ENCODE data around the gene ECPAS.

ECPAS gene

DNA sequence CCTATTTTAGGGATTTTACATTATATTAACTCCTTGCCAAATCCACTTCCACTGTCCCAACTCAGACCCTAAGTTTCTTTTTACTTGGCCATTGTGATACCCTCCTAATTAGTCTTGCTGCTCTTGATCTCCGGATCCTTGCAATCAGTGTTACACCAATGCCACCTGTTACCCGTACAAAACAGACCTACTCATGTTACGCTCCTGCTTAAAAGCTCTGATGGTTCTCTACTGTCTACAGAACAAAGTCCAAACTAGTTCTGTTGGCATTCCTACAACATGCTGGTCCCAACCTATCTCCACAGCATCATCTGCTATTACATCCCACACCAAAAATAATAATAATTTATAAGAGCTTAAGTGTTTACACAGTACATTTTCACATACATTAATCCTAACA lies 9.8 kb downstream of the ECPAS start:
- Histone ChIP-seq H3K4me2 (ENCODE audit: low read depth, low read length, poor library complexity, severe bottlenecking) (no peak overlapping the region), H3K79me2 (ENCODE audit: insufficient read depth, low read length) (peaks cover 65% of the 10 kb centered on the region)

DNA sequence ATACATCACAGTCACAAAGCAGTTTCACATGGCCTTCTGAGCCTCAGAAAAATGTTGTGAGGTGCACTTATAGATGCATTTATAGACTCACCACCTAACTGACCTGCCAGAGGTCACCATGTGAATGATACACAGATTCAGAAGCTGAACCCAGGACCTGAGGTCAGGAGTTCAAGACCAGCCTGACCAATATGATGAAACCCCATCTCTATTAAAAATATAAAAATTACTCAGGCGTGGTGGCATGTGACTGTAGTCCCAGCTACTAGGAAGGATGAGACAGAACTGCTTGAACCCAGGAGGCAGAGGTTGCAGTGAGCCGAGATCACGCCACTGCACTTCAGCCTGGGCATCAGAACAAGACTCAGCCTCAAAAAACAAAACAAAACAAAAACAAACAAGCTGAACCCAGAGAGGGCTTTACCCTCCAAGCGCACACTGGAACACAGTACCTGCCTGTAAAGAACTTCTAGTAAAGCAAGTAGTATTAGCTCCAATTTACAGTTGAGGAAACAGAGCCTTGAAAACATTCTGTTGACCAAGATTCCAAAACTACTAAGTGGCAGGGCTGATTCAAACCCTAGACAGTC lies 16.3 kb downstream of the ECPAS start:
- H3K4me3 ChIP-seq (ENCODE audit: insufficient read depth, low read length, poor library complexity, severe bottlenecking): no peak overlapping the region
- no peaks in the 10 kb centered on the region for H3K9me3 ChIP-seq (ENCODE audit: insufficient read depth, low read length)
- peaks cover 61% of the 10 kb centered on the region for H3K79me2 ChIP-seq (ENCODE audit: insufficient read depth, low read length)
- no peak overlapping the region for H3K27ac ChIP-seq (ENCODE audit: low read depth, low read length)
- no peaks in the 10 kb centered on the region for H3K27me3 ChIP-seq (ENCODE audit: low read length)
- no peak overlapping the region for H2AFZ ChIP-seq (ENCODE audit: low read depth, low read length, severe bottlenecking)
- 0 out of 2 replicates have a peak, but pooled peaks cover 3% of the 10 kb centered on the region for H4K20me1 ChIP-seq (ENCODE audit: low read depth, low read length)
- no peaks in the 10 kb centered on the region for H3K36me3 ChIP-seq (ENCODE audit: low read length)
- H3F3A ChIP-seq (ENCODE audit: insufficient read depth): 0 out of 2 replicates have a peak, but pooled peaks cover 4% of the 10 kb centered on the region
- no peaks in the 10 kb centered on the region for H3K9me2 ChIP-seq (replicated peaks; ENCODE audit: insufficient read depth, low read length)
- no peak overlapping the region for H3K4me2 ChIP-seq (ENCODE audit: low read depth, low read length, poor library complexity, severe bottlenecking)
- TF ChIP-seq EZH2phosphoT487 (conservative IDR thresholded peaks at IDR 0.05; ENCODE audit: low read length): no peak
- TF ChIP-seq, protein P1, sequence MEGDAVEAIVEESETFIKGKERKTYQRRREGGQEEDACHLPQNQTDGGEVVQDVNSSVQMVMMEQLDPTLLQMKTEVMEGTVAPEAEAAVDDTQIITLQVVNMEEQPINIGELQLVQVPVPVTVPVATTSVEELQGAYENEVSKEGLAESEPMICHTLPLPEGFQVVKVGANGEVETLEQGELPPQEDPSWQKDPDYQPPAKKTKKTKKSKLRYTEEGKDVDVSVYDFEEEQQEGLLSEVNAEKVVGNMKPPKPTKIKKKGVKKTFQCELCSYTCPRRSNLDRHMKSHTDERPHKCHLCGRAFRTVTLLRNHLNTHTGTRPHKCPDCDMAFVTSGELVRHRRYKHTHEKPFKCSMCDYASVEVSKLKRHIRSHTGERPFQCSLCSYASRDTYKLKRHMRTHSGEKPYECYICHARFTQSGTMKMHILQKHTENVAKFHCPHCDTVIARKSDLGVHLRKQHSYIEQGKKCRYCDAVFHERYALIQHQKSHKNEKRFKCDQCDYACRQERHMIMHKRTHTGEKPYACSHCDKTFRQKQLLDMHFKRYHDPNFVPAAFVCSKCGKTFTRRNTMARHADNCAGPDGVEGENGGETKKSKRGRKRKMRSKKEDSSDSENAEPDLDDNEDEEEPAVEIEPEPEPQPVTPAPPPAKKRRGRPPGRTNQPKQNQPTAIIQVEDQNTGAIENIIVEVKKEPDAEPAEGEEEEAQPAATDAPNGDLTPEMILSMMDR (IDR thresholded peaks at IDR 0.05; ENCODE audit: insufficient read depth, low read length, poor library complexity, severe bottlenecking): no peak
- no peak overlapping the region for H3K9ac ChIP-seq (ENCODE audit: low read length)

More for the DNA sequence above, 9.8 kb downstream of the ECPAS start:
- Histone ChIP-seq H2AFZ (ENCODE audit: low read depth, low read length, severe bottlenecking) (no peak overlapping the region), H3K27me3 (ENCODE audit: low read length) (no peaks in the 10 kb centered on the region), H3K9me3 (ENCODE audit: insufficient read depth, low read length) (no peaks in the 10 kb centered on the region), H3K9ac (ENCODE audit: low read length) (no peak overlapping the region), H3K27ac (ENCODE audit: low read depth, low read length) (no peak overlapping the region), H3K9me2 (replicated peaks; ENCODE audit: insufficient read depth, low read length) (no peaks in the 10 kb centered on the region), H3K36me3 (ENCODE audit: low read length) (no peaks in the 10 kb centered on the region), H3F3A (ENCODE audit: insufficient read depth) (no peaks in the 10 kb centered on the region), H3K4me3 (ENCODE audit: insufficient read depth, low read length, poor library complexity, severe bottlenecking) (no peak overlapping the region), H4K20me1 (ENCODE audit: low read depth, low read length) (no peaks in the 10 kb centered on the region)
- TF ChIP-seq, protein P1 (IDR thresholded peaks at IDR 0.05; ENCODE audit: insufficient read depth, low read length, poor library complexity, severe bottlenecking): no peak
- no peak for TF ChIP-seq EZH2phosphoT487 (conservative IDR thresholded peaks at IDR 0.05; ENCODE audit: low read length)

DNA sequence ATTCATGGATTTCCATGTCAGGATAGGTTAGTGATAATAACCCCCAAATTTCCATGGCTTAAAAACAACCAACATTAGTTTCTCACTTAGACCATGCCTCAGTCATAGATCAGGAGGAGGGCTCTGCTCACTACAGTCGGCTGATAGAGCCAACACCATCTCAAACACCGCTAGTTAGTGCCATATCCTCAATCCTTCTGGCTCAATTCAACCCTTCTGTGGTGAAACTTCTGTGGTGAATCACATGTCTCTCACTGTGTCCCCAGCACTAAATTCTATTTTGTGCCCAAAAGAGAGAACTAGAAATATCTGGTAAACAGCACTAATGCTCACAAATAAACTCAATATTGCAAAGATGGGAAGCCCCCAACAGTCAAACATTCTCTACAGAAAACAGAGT lies 21.1 kb downstream of the ECPAS start:
- Histone ChIP-seq H3K4me2 (ENCODE audit: low read depth, low read length, poor library complexity, severe bottlenecking) (no peak overlapping the region), H4K20me1 (ENCODE audit: low read depth, low read length) (peaks cover 3% of the 10 kb centered on the region; the same call in 1 of the 2 replicates), H3K9ac (ENCODE audit: low read length) (no peak overlapping the region), H3K9me2 (replicated peaks; ENCODE audit: insufficient read depth, low read length) (no peaks in the 10 kb centered on the region), H3K36me3 (ENCODE audit: low read length) (no peaks in the 10 kb centered on the region), H3K27ac (ENCODE audit: low read depth, low read length) (no peak overlapping the region), H3K4me3 (ENCODE audit: insufficient read depth, low read length, poor library complexity, severe bottlenecking) (no peak overlapping the region), H2AFZ (ENCODE audit: low read depth, low read length, severe bottlenecking) (no peak overlapping the region), H3F3A (ENCODE audit: insufficient read depth) (0 out of 2 replicates have a peak, but pooled peaks cover 4% of the 10 kb centered on the region), H3K79me2 (ENCODE audit: insufficient read depth, low read length) (peaks cover 59% of the 10 kb centered on the region), H3K27me3 (ENCODE audit: low read length) (no peaks in the 10 kb centered on the region), H3K9me3 (ENCODE audit: insufficient read depth, low read length) (peaks cover 5% of the 10 kb centered on the region; the same call in 1 of the 2 replicates)
- TF ChIP-seq EZH2phosphoT487 (conservative IDR thresholded peaks at IDR 0.05; ENCODE audit: low read length): no peak
- TF ChIP-seq, protein P1 (IDR thresholded peaks at IDR 0.05; ENCODE audit: insufficient read depth, low read length, poor library complexity, severe bottlenecking): no peak

Measured in SU-DHL-6 (cell line).